ENCODE data around the gene NABP1.

Gene NABP1

GRCh38 chr2:191686066-191686465, 8.1 kb downstream of the NABP1 start:
- DNase-seq = no peak

GRCh38 chr2:191686729-191687128, 8.8 kb downstream of the NABP1 start:
- no peak for DNase-seq

GRCh38 chr2:191687867-191688266, 9.9 kb downstream of the NABP1 start:
- no peak for DNase-seq

- DNase-seq = peak; percentile 31 to 42
Measured at GRCh38 chr2:191688934-191689695, 11.2 kb downstream of the NABP1 start.

GRCh38 chr2:191690327-191690726, 12.4 kb downstream of the NABP1 start:
- no peak for DNase-seq

GRCh38 chr2:191691016-191691735, 13.2 kb downstream of the NABP1 start:
- DNase-seq = peak; percentile 35 to 76

- no peak for DNase-seq
Measured at GRCh38 chr2:191691898-191692297, 14.0 kb downstream of the NABP1 start.

GRCh38 chr2:191692502-191693115, 14.7 kb downstream of the NABP1 start:
- DNase-seq = no peak

- no peak for DNase-seq
Measured at GRCh38 chr2:191693166-191693565, 15.2 kb downstream of the NABP1 start.

- DNase-seq = peak; percentile 17 to 50
Measured at GRCh38 chr2:191693778-191694177, 15.8 kb downstream of the NABP1 start.

GRCh38 chr2:191696001-191696400, 18.1 kb downstream of the NABP1 start:
- DNase-seq = no peak

- DNase-seq = no peak
Measured at GRCh38 chr2:191696966-191697365, 19.0 kb downstream of the NABP1 start.

GRCh38 chr2:191697870-191698269, 19.9 kb downstream of the NABP1 start:
- DNase-seq = no peak

- DNase-seq = no peak
Measured at GRCh38 chr2:191699341-191699945, 21.5 kb downstream of the NABP1 start.

- no peak for DNase-seq
Measured at GRCh38 chr2:191701029-191701428, 23.1 kb downstream of the NABP1 start.

- peak in 1 of 2 experiments; percentile 12 for DNase-seq
Measured at GRCh38 chr2:191701696-191702095, 23.8 kb downstream of the NABP1 start.

- DNase-seq = peak; percentile 69 to 76
Measured at GRCh38 chr2:191703079-191703725, 25.3 kb downstream of the NABP1 start.

- DNase-seq = peak in 1 of 2 experiments; percentile 39
Measured at GRCh38 chr2:191705084-191705483, 27.1 kb downstream of the NABP1 start.

GRCh38 chr2:191705701-191706100, 27.8 kb downstream of the NABP1 start:
- no peak for DNase-seq

GRCh38 chr2:191706791-191707190, 28.9 kb downstream of the NABP1 start:
- peak; percentile 25 to 37 for DNase-seq

- DNase-seq = no peak
Measured at GRCh38 chr2:191707542-191707941, 29.6 kb downstream of the NABP1 start.

- DNase-seq = no peak
Measured at GRCh38 chr2:191710411-191710900, 32.5 kb downstream of the NABP1 start.

GRCh38 chr2:191711621-191712020, 33.7 kb downstream of the NABP1 start:
- DNase-seq = no peak
